ENCODE data around the gene LPIN1. TPM values are rescaled to one million over a fixed set of nuclear protein-coding genes. Genes with fewer than 3 reads are reported as not detected.

LPIN1 gene
- total RNA-seq, 1 donor from 2014 or later = 43.9 TPM

GRCh38 chr2:11749646-11750349, 3.4 kb downstream of the LPIN1 start:
- peaks cover 78% of the 10 kb centered on the region for H3K4me1 Mint-ChIP-seq
- peaks cover 3% of the 10 kb centered on the region for H3K27me3 Mint-ChIP-seq (ENCODE audit: low read depth)
- TF ChIP-seq CTCF (conservative IDR thresholded peaks at IDR 0.05) = no peak
- no peak for DNase-seq (ENCODE audit: low read depth, low spot score)
- H3K36me3 Mint-ChIP-seq (ENCODE audit: low read depth) = peaks cover 2% of the 10 kb centered on the region
- peak overlapping the region; percentile 81 for H3K4me3 Mint-ChIP-seq
- H3K27ac Mint-ChIP-seq (ENCODE audit: unreplicated experiment) = no peak overlapping the region
- no peaks in the 10 kb centered on the region for H3K9me3 Mint-ChIP-seq

GRCh38 chr2:11750422-11750821, 4.0 kb downstream of the LPIN1 start:
- no peaks in the 10 kb centered on the region for H3K9me3 Mint-ChIP-seq
- no peak overlapping the region for H3K27ac Mint-ChIP-seq (ENCODE audit: unreplicated experiment)
- peak overlapping the region; percentile 81 for H3K4me3 Mint-ChIP-seq
- H3K36me3 Mint-ChIP-seq (ENCODE audit: low read depth) = peaks cover 5% of the 10 kb centered on the region
- peaks cover 3% of the 10 kb centered on the region for H3K27me3 Mint-ChIP-seq (ENCODE audit: low read depth)
- no peak for DNase-seq (ENCODE audit: low read depth, low spot score)
- peaks cover 77% of the 10 kb centered on the region for H3K4me1 Mint-ChIP-seq
- TF ChIP-seq CTCF (conservative IDR thresholded peaks at IDR 0.05) = no peak

- Mint-ChIP-seq H3K4me3 (peak overlapping the region; percentile 81), H3K27me3 (ENCODE audit: low read depth) (peaks cover 3% of the 10 kb centered on the region), H3K9me3 (no peaks in the 10 kb centered on the region), H3K36me3 (ENCODE audit: low read depth) (peaks cover 6% of the 10 kb centered on the region), H3K4me1 (peaks cover 78% of the 10 kb centered on the region), H3K27ac (ENCODE audit: unreplicated experiment) (no peak overlapping the region)
- no peak for DNase-seq (ENCODE audit: low read depth, low spot score)
- no peak for TF ChIP-seq CTCF (conservative IDR thresholded peaks at IDR 0.05)
These were observed 4.5 kb downstream of the LPIN1 start for GRCh38 chr2:11750917-11751316.

- DNase-seq (ENCODE audit: low read depth, low spot score) = no peak
- H3K36me3 Mint-ChIP-seq (ENCODE audit: low read depth) = peaks cover 9% of the 10 kb centered on the region
- peaks cover 69% of the 10 kb centered on the region for H3K4me1 Mint-ChIP-seq
- H3K27ac Mint-ChIP-seq (ENCODE audit: unreplicated experiment) = no peak overlapping the region
- H3K4me3 Mint-ChIP-seq = no peak overlapping the region
- TF ChIP-seq CTCF (conservative IDR thresholded peaks at IDR 0.05) = no peak
- H3K27me3 Mint-ChIP-seq (ENCODE audit: low read depth) = no peaks in the 10 kb centered on the region
- H3K9me3 Mint-ChIP-seq = peaks cover 2% of the 10 kb centered on the region
These were observed 6.5 kb downstream of the LPIN1 start for GRCh38 chr2:11752906-11753305.

- Mint-ChIP-seq H3K27me3 (ENCODE audit: low read depth) (no peaks in the 10 kb centered on the region), H3K9me3 (peaks cover 2% of the 10 kb centered on the region)
- TF ChIP-seq CTCF (conservative IDR thresholded peaks at IDR 0.05) = no peak
These were observed 7.0 kb downstream of the LPIN1 start for GRCh38 chr2:11753452-11753885.

More at GRCh38 chr2:11753452-11753885, 7.0 kb downstream of the LPIN1 start:
- H3K4me3 Mint-ChIP-seq = no peak overlapping the region
- H3K36me3 Mint-ChIP-seq (ENCODE audit: low read depth) = peaks cover 14% of the 10 kb centered on the region
- no peak for DNase-seq (ENCODE audit: low read depth, low spot score)
- H3K4me1 Mint-ChIP-seq = peaks cover 69% of the 10 kb centered on the region
- no peak overlapping the region for H3K27ac Mint-ChIP-seq (ENCODE audit: unreplicated experiment)
